Stimulated activated CD4-positive, alpha-beta T cell treated with anti-CD3 and anti-CD28 coated beads, Interleukin-4, amount 100 ng/mL, for 1 hour (primary cell): Measurements from ENCODE around the gene PCDHGA12.
"Not testable (repeated sequence)": the region's sequence is repeated elsewhere in the genome, so short reads cannot be mapped to it uniquely, and the experiment has no call there.

Experiments used
- DNase-seq: peaks from one replicate; pipeline ENCODE4 v3.0.0-alpha.2; 2020

The PCDHGA12 gene

DNA sequence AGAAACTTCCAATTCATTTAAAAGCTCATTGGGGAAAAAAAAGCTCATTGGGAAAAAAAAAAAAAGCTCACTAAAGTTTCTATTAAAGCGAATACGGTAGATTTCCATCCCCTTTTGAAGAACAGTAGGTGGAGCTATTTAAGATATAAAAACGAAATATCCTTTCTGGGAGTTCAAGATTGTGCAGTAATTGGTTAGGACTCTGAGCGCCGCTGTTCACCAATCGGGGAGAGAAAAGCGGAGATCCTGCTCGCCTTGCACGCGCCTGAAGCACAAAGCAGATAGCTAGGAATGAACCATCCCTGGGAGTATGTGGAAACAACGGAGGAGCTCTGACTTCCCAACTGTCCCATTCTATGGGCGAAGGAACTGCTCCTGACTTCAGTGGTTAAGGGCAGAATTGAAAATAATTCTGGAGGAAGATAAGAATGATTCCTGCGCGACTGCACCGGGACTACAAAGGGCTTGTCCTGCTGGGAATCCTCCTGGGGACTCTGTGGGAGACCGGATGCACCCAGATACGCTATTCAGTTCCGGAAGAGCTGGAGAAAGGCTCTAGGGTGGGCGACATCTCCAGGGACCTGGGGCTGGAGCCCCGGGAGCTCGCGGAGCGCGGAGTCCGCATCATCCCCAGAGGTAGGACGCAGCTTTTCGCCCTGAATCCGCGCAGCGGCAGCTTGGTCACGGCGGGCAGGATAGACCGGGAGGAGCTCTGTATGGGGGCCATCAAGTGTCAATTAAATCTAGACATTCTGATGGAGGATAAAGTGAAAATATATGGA is at the start of gene PCDHGA12:
PCDHGA12 (plus strand) TSS at position 176 of the 782 bp plus-strand sequence; CDS start at position 429, 253 bp downstream.
- peak; percentile 22 for DNase-seq

DNA sequence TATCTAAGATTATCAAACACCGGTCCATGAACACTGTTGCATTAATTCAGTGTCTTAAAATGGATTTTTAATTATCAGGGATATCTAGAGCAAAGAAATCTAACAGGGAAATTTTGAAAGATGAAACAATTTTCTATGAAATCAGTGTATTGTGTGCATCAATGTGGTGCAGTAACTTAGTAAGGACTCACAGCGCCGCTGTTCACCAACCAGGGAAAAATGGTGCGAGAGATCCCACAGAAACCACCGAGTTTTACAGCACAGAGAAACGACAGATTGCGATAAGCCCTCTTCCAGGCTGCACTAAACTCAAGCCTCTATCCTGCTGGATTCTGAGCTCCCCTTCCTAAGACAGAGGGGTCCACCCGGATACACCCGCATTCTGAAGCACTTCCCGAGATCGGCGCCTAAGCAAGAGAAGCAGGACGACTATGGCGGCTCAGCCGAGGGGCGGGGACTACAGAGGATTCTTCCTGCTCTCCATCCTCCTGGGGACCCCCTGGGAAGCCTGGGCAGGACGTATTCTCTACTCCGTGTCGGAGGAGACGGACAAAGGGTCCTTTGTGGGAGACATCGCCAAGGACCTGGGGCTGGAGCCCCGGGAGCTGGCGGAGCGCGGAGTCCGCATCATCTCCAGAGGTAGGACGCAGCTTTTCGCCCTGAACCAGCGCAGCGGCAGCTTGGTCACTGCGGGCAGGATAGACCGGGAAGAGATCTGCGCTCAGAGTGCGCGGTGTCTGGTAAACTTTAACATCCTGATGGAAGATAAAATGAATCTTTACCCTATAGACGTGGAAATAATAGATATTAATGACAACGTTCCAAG is 47.6 kb upstream of the PCDHGA12 start, which contains the start of gene PCDHGA7:
PCDHGA7 (plus strand) TSS at position 274 of the 826 bp plus-strand sequence; CDS start at position 432, 158 bp downstream.
- DNase-seq: no peak

DNA sequence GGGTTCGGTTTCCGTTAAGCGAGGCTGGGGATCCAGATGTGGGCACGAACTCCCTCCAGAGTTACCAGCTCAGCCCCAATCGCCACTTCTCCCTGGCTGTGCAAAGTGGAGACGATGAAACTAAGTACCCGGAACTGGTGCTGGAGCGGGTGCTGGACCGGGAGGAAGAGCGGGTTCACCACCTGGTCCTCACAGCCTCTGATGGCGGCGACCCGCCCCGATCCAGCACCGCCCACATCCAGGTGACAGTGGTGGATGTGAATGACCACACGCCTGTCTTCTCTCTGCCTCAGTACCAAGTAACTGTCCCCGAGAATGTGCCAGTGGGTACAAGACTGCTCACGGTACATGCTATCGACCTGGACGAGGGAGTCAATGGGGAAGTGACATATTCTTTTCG is 47.0 kb upstream of the PCDHGA12 start:
- DNase-seq: no peak

DNA sequence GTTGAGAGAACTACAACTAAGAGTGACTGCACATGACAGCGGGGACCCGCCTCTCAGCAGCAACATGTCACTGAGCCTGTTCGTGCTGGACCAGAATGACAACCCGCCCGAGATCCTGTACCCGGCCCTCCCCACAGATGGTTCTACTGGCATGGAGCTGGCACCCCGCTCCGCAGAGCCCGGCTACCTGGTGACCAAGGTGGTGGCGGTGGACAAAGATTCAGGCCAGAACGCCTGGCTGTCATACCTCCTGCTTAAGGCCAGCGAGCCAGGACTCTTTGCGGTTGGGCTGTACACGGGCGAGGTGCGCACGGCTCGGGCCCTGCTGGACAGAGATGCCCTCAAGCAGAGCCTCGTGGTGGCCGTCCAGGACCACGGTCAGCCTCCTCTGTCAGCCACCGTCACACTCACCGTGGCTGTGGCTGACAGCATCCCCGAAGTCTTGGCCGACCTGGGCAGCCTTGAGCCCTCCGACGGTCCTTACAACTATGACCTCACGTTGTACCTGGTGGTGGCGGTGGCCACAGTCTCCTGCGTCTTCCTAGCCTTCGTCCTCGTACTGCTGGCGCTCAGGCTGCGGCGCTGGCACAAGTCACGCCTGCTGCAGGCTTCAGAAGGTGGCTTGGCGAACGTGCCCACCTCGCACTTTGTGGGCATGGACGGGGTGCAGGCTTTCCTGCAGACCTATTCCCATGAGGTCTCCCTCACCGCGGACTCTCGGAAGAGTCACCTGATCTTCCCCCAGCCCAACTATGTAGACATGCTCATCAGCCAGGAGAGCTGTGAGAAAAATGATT is 45.6 kb upstream of the PCDHGA12 start:
- no peak for DNase-seq

DNA sequence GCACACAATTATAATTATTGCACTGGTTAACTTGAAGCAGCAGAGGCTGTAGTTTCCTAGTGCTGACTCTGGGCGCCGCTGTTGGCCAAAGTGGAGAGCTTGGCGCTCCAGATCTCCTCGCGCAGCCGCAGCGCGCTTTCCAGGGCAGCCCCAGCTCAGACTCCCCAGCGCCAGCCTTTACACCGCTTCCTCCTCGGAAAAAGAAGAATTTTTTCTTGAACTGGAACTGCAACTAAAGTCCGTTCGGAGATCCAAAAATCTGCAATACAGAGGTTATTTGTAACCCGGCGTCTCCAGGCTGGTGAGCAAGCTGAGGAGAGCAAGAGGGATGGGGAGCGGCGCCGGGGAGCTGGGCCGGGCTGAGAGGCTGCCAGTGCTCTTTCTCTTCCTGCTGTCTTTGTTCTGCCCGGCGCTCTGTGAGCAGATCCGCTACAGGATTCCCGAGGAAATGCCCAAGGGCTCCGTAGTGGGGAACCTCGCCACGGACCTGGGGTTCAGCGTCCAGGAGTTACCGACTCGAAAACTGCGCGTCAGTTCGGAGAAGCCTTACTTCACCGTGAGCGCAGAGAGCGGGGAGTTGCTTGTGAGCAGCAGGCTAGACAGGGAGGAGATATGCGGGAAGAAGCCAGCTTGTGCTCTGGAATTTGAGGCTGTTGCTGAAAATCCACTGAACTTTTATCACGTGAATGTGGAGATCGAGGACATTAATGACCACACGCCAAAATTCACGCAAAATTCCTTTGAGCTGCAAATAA is 42.6 kb upstream of the PCDHGA12 start, which contains the start of gene PCDHGB4:
PCDHGB4 (plus strand) TSS at position 142 of the 755 bp plus-strand sequence; CDS start at position 329, 187 bp downstream.
- DNase-seq: peak; percentile 39

DNA sequence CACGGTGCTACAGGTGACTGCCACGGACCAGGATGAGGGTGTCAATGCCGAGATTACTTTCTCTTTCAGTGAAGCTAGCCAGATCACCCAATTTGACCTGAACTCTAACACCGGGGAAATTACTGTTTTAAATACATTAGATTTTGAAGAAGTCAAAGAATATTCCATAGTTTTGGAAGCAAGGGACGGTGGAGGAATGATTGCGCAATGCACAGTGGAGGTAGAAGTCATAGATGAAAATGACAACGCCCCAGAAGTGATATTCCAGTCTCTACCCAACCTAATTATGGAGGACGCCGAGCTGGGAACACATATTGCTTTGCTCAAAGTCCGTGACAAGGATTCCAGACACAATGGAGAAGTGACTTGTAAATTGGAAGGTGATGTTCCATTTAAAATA is 41.6 kb upstream of the PCDHGA12 start:
- no peak for DNase-seq

DNA sequence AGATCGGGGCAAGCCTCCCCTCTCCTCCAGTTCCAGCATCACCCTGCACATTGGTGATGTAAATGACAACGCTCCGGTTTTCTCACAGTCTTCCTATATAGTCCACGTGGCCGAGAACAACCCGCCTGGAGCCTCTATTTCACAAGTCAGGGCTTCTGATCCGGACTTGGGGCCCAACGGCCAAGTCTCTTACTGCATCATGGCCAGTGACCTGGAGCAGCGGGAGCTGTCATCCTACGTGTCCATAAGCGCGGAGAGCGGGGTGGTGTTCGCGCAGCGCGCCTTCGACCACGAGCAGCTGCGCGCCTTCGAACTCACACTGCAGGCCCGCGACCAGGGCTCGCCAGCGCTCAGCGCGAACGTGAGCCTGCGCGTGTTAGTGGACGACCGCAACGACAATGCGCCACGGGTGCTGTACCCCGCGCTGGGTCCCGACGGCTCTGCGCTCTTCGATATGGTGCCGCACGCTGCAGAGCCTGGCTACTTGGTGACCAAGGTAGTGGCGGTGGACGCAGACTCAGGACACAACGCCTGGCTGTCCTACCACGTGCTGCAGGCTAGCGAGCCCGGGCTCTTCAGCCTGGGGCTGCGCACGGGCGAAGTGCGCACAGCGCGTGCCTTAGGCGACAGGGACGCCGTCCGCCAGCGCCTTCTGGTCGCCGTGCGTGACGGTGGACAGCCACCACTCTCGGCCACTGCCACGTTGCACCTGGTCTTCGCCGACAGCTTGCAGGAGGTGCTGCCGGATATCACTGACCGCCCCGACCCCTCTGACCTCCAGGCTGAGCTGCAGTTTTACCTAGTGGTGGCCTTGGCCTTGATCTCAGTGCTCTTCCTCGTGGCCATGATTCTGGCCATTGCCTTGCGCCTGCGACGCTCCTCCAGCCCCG is 40.9 kb upstream of the PCDHGA12 start:
- DNase-seq: no peak

DNA sequence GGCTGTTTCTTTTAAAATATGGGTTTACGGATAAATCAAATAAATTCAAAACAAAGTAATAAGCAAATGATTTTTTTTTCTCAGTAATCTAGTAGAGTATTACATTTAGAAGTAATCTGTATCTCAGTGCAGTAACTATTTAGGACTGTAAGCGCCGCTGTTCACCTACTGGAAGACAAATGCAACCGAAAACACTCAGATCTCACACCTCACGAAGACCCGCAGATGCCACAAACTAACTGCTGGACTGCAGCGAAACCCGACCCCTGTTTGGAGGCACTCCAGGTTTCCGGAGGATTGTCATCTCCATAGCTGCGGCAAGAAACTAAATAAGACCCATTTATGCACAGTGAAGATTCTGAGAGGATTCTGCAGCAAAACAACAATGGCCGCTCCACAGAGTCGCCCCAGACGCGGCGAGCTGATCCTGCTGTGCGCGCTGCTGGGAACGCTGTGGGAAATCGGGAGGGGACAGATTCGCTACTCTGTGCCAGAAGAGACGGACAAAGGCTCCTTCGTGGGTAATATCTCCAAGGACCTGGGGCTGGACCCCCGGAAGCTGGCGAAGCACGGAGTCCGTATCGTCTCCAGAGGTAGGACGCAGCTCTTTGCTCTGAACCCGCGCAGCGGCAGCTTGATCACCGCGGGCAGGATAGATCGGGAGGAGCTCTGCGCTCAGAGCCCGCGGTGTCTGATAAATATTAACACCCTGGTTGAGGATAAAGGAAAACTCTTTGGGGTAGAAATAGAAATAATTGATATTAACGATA is 37.7 kb upstream of the PCDHGA12 start, which contains the start of gene PCDHGA8:
PCDHGA8 (plus strand) TSS at position 205 of the 770 bp plus-strand sequence; CDS start at position 386, 181 bp downstream.
- no peak for DNase-seq

DNA sequence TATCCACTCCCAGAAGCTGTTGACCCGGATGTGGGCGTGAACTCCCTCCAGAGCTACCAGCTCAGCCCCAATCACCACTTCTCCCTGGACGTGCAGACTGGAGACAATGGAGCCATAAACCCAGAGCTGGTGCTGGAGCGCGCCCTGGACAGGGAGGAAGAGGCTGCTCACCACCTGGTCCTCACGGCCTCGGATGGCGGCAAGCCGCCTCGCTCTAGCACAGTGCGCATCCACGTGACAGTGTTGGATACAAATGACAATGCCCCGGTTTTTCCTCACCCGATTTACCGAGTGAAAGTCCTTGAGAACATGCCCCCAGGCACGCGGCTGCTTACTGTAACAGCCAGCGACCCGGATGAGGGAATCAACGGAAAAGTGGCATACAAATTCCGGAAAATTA is 37.0 kb upstream of the PCDHGA12 start:
- no peak for DNase-seq

DNA sequence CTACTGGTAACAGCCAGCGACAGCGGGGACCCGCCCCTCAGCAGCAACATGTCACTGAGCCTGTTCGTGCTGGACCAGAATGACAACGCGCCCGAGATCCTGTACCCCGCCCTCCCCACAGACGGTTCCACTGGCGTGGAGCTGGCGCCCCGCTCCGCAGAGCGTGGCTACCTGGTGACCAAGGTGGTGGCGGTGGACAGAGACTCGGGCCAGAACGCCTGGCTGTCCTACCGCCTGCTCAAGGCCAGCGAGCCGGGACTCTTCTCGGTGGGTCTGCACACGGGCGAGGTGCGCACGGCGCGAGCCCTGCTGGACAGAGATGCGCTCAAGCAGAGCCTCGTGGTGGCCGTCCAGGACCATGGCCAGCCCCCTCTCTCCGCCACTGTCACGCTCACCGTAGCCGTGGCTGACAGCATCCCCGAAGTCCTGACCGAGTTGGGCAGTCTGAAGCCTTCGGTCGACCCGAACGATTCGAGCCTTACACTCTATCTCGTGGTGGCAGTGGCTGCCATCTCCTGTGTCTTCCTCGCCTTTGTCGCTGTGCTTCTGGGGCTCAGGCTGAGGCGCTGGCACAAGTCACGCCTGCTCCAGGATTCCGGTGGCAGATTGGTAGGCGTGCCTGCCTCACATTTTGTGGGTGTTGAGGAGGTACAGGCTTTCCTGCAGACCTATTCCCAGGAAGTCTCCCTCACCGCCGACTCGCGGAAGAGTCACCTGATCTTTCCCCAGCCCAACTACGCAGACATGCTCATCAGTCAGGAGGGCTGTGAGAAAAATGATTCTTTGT is 35.7 kb upstream of the PCDHGA12 start:
- DNase-seq: not testable (repeated sequence)

DNA sequence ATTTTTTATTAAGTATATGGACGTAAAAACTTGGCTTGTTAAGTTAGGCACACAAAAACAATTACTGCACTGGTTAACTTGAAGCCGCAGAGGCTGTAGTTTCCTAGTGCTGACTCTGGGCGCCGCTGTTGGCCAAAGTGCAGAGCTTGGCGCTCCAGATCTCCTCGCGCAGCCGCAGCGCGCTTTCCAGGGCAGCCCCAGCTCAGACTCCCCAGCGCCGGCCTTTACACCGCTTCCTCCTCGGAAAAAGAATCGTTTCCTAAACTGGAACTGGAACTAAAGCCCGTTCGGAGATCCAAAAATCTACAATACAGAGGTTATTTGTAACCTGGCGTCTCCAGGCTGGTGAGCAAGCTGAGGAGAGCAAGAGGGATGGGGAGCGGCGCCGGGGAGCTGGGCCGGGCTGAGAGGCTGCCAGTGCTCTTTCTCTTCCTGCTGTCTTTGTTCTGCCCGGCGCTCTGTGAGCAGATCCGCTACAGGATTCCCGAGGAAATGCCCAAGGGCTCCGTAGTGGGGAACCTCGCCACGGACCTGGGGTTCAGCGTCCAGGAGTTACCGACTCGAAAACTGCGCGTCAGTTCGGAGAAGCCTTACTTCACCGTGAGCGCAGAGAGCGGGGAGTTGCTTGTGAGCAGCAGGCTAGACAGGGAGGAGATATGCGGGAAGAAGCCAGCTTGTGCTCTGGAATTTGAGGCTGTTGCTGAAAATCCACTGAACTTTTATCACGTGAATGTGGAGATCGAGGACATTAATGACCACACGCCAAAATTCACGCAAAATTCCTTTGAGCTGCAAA is 32.4 kb upstream of the PCDHGA12 start, which contains the start of gene PCDHGB5:
PCDHGB5 (plus strand) TSS at position 192 of the 796 bp plus-strand sequence; CDS start at position 373, 181 bp downstream.
- DNase-seq: peak; percentile 56

DNA sequence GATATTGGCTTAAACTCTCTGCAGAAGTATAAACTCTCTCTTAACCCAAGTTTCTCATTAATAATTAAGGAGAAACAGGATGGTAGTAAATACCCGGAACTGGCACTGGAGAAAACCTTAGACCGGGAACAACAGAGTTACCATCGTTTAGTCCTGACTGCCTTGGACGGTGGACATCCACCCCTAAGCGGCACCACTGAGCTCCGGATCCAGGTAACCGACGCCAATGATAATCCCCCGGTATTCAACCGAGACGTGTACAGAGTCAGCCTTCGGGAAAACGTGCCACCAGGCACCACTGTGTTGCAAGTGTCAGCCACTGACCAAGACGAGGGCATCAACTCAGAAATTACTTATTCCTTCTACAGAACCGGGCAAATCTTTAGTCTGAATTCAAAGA is 31.7 kb upstream of the PCDHGA12 start:
- no peak for DNase-seq

DNA sequence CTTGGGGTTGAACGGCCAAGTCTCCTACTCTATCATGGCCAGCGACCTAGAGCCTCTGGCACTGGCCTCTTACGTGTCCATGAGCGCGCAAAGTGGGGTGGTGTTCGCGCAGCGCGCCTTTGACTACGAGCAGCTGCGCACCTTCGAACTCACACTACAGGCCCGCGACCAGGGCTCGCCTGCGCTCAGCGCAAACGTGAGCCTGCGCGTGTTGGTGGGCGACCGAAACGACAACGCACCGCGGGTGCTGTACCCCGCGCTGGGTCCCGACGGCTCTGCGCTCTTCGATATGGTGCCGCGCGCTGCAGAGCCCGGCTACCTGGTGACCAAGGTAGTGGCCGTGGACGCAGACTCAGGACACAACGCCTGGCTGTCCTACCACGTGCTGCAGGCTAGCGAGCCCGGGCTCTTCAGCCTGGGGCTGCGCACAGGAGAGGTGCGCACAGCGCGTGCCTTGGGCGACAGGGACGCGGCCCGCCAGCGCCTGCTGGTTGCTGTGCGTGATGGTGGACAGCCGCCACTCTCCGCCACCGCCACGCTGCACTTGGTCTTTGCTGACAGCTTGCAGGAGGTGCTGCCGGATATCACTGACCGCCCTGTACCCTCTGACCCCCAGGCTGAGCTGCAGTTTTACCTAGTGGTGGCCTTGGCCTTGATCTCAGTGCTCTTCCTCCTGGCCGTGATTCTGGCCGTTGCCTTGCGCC is 30.6 kb upstream of the PCDHGA12 start:
- DNase-seq: no peak

DNA sequence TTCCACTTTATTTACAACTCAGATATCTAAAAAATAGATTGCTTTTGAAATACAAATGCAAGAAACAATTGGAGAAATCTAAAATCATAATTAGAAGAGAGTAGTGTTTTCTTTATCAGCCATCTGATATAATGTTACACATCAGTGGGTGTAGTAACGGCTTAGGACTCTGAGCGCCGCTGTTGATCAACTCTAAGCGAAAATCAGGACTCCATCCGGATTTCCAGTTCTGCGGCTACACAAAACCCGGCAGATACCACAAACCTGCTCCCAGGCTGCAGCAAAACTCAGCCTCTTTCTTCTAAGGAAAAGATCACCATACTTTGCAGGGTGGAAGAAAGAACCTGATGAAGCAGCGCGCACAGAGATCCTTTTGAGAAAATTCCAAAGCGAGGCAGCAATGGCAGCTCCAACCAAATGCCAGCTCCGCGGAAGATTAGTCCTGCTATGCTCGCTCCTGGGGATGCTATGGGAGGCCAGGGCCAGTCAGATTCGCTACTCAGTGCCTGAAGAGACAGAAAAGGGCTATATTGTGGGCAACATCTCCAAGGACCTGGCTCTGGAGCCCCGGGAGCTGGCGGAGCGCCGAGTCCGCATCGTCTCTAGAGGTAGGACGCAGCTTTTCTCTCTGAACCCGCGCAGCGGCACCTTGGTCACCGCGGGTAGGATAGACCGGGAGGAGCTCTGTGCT is 27.6 kb upstream of the PCDHGA12 start, which contains the start of gene PCDHGA9:
PCDHGA9 (plus strand) TSS at position 226 of the 691 bp plus-strand sequence; CDS start at position 401, 175 bp downstream.
- DNase-seq: no peak

DNA sequence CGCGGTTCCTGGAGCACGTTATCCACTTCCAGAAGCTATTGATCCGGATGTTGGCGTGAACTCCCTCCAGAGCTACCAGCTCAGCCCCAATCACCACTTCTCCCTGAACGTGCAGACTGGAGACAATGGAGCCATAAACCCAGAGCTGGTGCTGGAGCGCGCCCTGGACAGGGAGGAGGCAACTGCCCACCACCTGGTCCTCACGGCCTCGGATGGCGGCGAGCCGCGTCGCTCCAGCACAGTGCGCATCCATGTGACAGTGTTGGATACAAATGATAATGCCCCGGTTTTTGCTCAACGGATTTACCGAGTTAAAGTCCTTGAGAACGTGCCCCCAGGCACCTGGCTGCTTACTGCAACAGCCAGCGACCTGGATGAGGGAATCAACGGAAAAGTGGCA is 26.9 kb upstream of the PCDHGA12 start:
- no peak for DNase-seq

DNA sequence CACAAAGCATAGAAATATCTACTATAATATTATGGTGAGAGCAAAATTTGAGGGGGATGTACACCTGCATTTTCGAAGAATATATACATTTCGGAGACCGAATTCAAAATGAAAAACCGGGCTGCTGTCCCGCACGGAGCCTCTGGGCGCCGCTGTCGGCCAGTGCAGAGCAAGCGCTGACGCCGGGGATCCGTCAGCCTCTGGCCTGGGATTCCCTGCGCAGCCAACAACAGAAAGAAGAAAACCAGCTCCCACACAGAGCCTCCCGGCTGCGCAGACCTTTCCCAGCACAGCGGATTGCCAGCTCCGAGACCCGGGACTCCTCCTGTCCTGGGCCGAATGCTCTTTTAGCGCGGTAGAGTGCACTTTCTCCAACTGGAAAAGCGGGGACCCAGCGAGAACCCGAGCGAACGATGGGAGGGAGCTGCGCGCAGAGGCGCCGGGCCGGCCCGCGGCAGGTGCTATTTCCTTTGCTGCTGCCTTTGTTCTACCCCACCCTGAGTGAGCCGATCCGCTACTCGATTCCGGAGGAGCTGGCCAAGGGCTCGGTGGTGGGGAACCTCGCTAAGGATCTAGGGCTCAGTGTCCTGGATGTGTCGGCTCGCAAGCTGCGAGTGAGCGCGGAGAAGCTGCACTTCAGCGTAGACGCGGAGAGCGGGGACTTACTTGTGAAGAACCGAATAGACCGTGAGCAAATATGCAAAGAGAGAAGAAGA is 22.4 kb upstream of the PCDHGA12 start, which contains the start of gene PCDHGB6:
PCDHGB6 (plus strand) TSS at position 232 of the 716 bp plus-strand sequence; CDS start at position 414, 182 bp downstream.
- DNase-seq: peak; percentile 50
